ENCODE measurements around the gene BAHCC1.

The BAHCC1 gene

DNA sequence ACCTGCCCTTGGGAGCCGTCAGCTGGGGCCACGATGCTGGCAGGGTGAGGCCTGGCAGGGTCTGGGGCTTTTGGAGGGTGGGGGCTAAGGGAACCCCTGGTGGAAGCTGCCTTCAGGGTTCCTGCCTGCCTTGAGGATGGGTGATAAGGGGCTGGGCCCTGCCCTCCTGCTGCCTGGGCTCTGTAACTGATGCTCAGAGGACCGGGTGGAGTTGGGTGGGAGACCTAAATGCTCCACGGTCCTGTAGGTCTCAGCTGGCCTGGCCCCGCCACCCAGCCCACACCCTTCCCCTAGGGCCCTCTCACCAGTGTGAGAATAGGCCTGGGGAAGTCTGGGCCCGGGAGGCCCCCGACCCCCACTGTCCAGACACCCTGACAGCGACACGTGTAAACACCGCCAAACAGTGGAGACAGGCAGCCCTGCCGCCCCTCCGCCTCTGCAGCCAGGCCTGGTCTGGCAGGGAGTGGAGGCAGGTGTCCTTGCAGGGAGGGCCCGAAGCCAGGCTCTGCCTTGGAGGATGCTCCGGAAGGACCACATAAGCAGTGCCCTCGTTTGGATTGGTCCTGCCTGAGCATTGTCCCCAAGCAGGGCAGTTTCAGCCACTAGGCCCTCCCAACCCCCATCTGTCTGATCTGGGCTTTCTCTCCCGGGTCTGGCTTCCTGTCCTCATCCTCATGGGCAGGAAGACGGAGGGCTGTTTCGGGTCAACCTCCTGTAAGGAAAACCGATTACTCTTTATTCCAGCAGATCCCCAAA, 6.5 kb upstream of the BAHCC1 start:
- no peak overlapping the region for H3K4me3 Mint-ChIP-seq
- H3K4me1 Mint-ChIP-seq (ENCODE audit: low read depth): peaks cover 1% of the 10 kb centered on the region
- H3K27me3 Mint-ChIP-seq: peaks cover 7% of the 10 kb centered on the region

GRCh38 chr17:81389585-81389984, 5.7 kb upstream of the BAHCC1 start:
- H3K9me3 Mint-ChIP-seq (ENCODE audit: low read depth): no peaks in the 10 kb centered on the region
- no peak overlapping the region for H3K27ac Mint-ChIP-seq
- H3K27me3 Mint-ChIP-seq: peaks cover 14% of the 10 kb centered on the region
- H3K4me1 Mint-ChIP-seq (ENCODE audit: low read depth): peaks cover 9% of the 10 kb centered on the region
- H3K36me3 Mint-ChIP-seq: no peaks in the 10 kb centered on the region
- peak overlapping the region; percentile 27 for H3K4me3 Mint-ChIP-seq

More for the DNA sequence above, 6.5 kb upstream of the BAHCC1 start:
- H3K27ac Mint-ChIP-seq: no peak overlapping the region
- H3K36me3 Mint-ChIP-seq: no peaks in the 10 kb centered on the region
- no peaks in the 10 kb centered on the region for H3K9me3 Mint-ChIP-seq (ENCODE audit: low read depth)

DNA sequence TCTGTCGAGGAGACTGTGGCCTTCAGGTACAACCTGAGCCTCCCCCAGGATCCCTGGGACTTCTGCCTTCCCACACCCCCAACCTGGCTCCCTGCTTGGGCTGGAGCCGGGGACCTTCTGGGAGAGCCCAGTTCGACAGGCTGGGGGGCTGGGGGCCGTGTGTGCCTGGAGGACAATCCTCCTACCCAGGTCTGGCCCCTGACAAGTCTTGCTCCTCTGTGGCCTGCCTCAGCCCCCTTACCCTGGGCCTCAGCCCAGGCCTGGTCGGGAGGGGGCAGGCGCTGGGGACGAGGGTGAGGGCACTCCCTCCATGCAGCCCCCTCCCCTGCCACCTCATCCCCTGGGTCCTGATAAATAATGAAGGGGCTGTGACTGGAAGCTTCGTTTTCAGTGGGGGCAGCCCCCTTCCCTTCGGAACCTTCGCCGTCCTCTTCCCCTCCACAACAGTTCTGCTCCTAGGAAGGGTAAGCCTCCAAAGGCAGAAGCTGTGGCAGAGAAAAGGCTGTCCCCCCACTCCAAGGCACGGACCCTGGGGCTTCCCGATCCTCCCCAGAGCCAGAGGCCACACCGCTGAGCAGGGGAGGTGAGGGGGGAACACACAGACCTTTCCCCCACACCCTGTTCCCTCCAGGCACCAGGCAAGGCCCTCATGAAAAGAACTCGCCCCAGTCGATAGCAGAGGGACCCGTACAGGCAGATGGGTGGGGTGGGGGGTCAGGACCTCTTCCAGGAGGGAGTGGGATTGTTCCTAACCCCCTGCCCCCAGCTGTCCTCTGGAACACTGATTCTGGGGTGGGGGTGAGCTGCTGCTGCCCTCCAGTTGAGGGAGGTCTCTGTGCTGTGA, 5.0 kb upstream of the BAHCC1 start:
- H3K9me3 Mint-ChIP-seq (ENCODE audit: low read depth): no peaks in the 10 kb centered on the region
- no peak overlapping the region for H3K4me3 Mint-ChIP-seq
- H3K36me3 Mint-ChIP-seq: no peaks in the 10 kb centered on the region
- peaks cover 17% of the 10 kb centered on the region for H3K27me3 Mint-ChIP-seq
- H3K27ac Mint-ChIP-seq: no peak overlapping the region
- peaks cover 13% of the 10 kb centered on the region for H3K4me1 Mint-ChIP-seq (ENCODE audit: low read depth)

GRCh38 chr17:81390873-81391255, 4.4 kb upstream of the BAHCC1 start:
- Mint-ChIP-seq H3K27me3 (peaks cover 16% of the 10 kb centered on the region), H3K36me3 (no peaks in the 10 kb centered on the region)

GRCh38 chr17:81391293-81391935, 3.8 kb upstream of the BAHCC1 start:
- no peaks in the 10 kb centered on the region for H3K36me3 Mint-ChIP-seq
- peaks cover 17% of the 10 kb centered on the region for H3K4me1 Mint-ChIP-seq (ENCODE audit: low read depth)
- no peaks in the 10 kb centered on the region for H3K9me3 Mint-ChIP-seq (ENCODE audit: low read depth)
- H3K4me3 Mint-ChIP-seq: peak overlapping the region; percentile 27
- no peak overlapping the region for H3K27ac Mint-ChIP-seq
- peaks cover 16% of the 10 kb centered on the region for H3K27me3 Mint-ChIP-seq

More at GRCh38 chr17:81390873-81391255, 4.4 kb upstream of the BAHCC1 start:
- Mint-ChIP-seq H3K27ac (no peak overlapping the region), H3K4me1 (ENCODE audit: low read depth) (peaks cover 17% of the 10 kb centered on the region), H3K9me3 (ENCODE audit: low read depth) (no peaks in the 10 kb centered on the region), H3K4me3 (no peak overlapping the region)

- H3K27me3 Mint-ChIP-seq: peaks cover 16% of the 10 kb centered on the region
- H3K27ac Mint-ChIP-seq: no peak overlapping the region
- no peaks in the 10 kb centered on the region for H3K9me3 Mint-ChIP-seq (ENCODE audit: low read depth)
- H3K36me3 Mint-ChIP-seq: no peaks in the 10 kb centered on the region
- peaks cover 17% of the 10 kb centered on the region for H3K4me1 Mint-ChIP-seq (ENCODE audit: low read depth)
- peak overlapping the region; percentile 32 for H3K4me3 Mint-ChIP-seq
Observed at GRCh38 chr17:81391936-81392908, 3.0 kb upstream of the BAHCC1 start.

- Mint-ChIP-seq H3K9me3 (ENCODE audit: low read depth) (no peaks in the 10 kb centered on the region), H3K4me1 (ENCODE audit: low read depth) (peaks cover 20% of the 10 kb centered on the region), H3K4me3 (peak overlapping the region; percentile 32), H3K27ac (no peak overlapping the region), H3K36me3 (no peaks in the 10 kb centered on the region), H3K27me3 (peaks cover 20% of the 10 kb centered on the region)
Observed at GRCh38 chr17:81392909-81393654, 2.2 kb upstream of the BAHCC1 start.

DNA sequence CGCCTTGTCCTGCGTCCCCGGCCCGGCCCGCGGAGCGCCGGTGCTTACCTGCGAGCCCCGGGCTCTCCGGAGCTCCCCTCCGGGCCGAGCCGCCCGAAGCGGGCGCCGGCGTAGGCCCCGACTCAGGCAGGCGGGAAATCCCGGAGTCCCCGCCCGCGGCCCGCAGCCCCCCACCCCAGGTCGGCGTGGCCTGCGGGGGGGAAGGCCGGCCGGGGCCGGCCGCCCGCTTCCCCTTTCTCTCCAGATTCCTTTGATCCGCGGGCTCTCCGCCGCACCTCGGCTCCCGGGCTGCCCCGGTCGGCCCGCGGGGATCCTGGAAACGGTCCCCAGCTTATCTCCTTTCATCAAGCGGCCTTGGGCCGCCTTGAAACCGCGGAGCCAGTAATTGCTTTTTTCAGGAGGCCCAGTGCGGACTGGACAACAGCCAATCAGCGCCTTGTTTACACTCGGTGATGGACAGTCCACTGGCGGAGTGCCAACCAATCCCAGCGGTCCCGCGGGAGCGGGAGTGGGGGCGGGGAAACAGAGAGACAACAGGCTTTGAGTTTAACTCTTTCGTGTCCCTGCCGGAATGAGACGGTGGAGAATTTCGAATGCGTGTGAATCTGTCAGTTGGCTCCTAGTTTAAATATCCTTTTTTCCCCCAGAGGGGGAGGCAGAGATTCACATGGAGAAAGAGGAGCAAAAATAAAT, 1.4 kb upstream of the BAHCC1 start:
- Mint-ChIP-seq H3K36me3 (no peaks in the 10 kb centered on the region), H3K9me3 (ENCODE audit: low read depth) (no peaks in the 10 kb centered on the region), H3K4me3 (peak overlapping the region; percentile 52), H3K4me1 (ENCODE audit: low read depth) (peaks cover 22% of the 10 kb centered on the region), H3K27ac (no peak overlapping the region), H3K27me3 (peaks cover 22% of the 10 kb centered on the region)

GRCh38 chr17:81394377-81394920, 808 bp upstream of the BAHCC1 start:
- Mint-ChIP-seq H3K4me3 (peak overlapping the region; percentile 52), H3K4me1 (ENCODE audit: low read depth) (peaks cover 23% of the 10 kb centered on the region), H3K27ac (no peak overlapping the region), H3K36me3 (no peaks in the 10 kb centered on the region), H3K27me3 (peaks cover 23% of the 10 kb centered on the region), H3K9me3 (ENCODE audit: low read depth) (no peaks in the 10 kb centered on the region)

- peaks cover 25% of the 10 kb centered on the region for H3K27me3 Mint-ChIP-seq
- no peaks in the 10 kb centered on the region for H3K36me3 Mint-ChIP-seq
- no peaks in the 10 kb centered on the region for H3K9me3 Mint-ChIP-seq (ENCODE audit: low read depth)
- H3K4me3 Mint-ChIP-seq: peak overlapping the region; percentile 77
- H3K4me1 Mint-ChIP-seq (ENCODE audit: low read depth): peaks cover 26% of the 10 kb centered on the region
- H3K27ac Mint-ChIP-seq: no peak overlapping the region
Observed at GRCh38 chr17:81395600-81396277, 482 bp downstream of the BAHCC1 start.

- Mint-ChIP-seq H3K4me3 (no peak overlapping the region), H3K27ac (no peak overlapping the region), H3K27me3 (peaks cover 27% of the 10 kb centered on the region), H3K9me3 (ENCODE audit: low read depth) (no peaks in the 10 kb centered on the region), H3K4me1 (ENCODE audit: low read depth) (peaks cover 26% of the 10 kb centered on the region), H3K36me3 (no peaks in the 10 kb centered on the region)
Observed at GRCh38 chr17:81396278-81396721, 1.0 kb downstream of the BAHCC1 start.

DNA sequence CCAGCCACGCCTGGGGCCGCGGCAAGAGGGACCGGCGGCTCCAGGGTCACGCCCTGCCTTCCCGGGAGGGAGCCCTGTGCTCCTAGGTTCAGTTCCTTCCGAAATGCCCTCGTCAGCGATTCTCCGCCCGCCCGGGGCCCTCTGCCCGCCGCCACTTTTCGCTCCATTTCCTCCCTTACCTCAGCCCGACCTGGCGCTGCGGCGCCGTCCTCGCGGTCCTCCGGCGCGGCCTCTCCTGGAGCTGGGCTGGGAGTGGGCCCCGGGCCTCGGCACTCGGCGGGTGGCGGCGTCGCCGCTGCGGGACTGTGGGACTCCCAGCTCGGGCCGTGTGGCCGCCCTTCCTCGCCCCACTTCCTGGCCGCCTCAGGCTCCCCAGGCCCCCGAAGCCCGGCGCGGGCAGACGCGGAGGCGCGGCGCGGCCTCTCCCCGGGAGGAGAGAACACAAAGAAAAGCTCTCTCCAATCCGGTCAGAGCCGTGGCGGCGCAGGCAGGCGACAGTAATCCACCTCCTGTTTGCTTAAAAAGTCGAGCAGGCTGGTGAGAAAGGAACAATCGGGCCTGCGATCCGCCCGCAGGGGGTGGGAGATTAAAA, 1.6 kb downstream of the BAHCC1 start:
- peak overlapping the region; percentile 53 for H3K4me3 Mint-ChIP-seq

More for the DNA sequence above, 1.6 kb downstream of the BAHCC1 start:
- H3K9me3 Mint-ChIP-seq (ENCODE audit: low read depth): no peaks in the 10 kb centered on the region
- no peaks in the 10 kb centered on the region for H3K36me3 Mint-ChIP-seq
- peaks cover 26% of the 10 kb centered on the region for H3K4me1 Mint-ChIP-seq (ENCODE audit: low read depth)
- peaks cover 27% of the 10 kb centered on the region for H3K27me3 Mint-ChIP-seq
- H3K27ac Mint-ChIP-seq: no peak overlapping the region
